MM.1S (cell line): ENCODE data around the gene COPG2.
"Not testable (repeated sequence)": the region's sequence is repeated elsewhere in the genome, so short reads cannot be mapped to it uniquely, and the experiment has no call there.

Source experiments
- DNase-seq: peaks from one replicate; pipeline ENCODE4 v3.0.0-alpha.2; 2015
- H2AFZ ChIP-seq: fragments of 300-600 bp; sonication (generic); 2 replicates; pipeline ENCODE4 v1.6.0; 2016; ENCODE audit warnings: antibody characterized with exemption, low read length
- H3F3A ChIP-seq: fragments of 300-600 bp; sonication (generic); 2 replicates; pipeline ENCODE4 v1.6.1; 2016; ENCODE audit warnings: mild to moderate bottlenecking, antibody characterized with exemption, low read length, moderate library complexity, mixed read lengths; ENCODE audit not compliant: insufficient read depth
- H3K27ac ChIP-seq: fragments of 300-600 bp; sonication (generic); 2 replicates; pipeline ENCODE4 v1.5.1; 2016; ENCODE audit warnings: mild to moderate bottlenecking, low read length
- H3K27me3 ChIP-seq: fragments of 300-600 bp; sonication (generic); replicated peaks from 2 replicates; pipeline ENCODE4 v1.6.0; 2016; ENCODE audit warnings: low read length; ENCODE audit not compliant: insufficient read depth
- H3K36me3 ChIP-seq: fragments of 300-600 bp; sonication (generic); replicated peaks from 2 replicates; pipeline ENCODE4 v1.6.1; 2016; ENCODE audit warnings: mild to moderate bottlenecking, low read length, mixed read lengths; ENCODE audit not compliant: insufficient read depth
- H3K4me1 ChIP-seq: fragments of 300-600 bp; sonication (generic); 2 replicates; pipeline ENCODE4 v1.6.1; 2016; ENCODE audit warnings: low read length, mixed read lengths
- H3K4me2 ChIP-seq: fragments of 300-600 bp; sonication (generic); 2 replicates; pipeline ENCODE4 v1.6.0; 2016; ENCODE audit warnings: low read depth, low read length
- H3K4me3 ChIP-seq: fragments of 300-600 bp; sonication (generic); 2 replicates; pipeline ENCODE4 v1.5.1; 2016; ENCODE audit warnings: low read length, mixed read lengths
- H3K79me2 ChIP-seq: fragments of 300-600 bp; sonication (generic); 2 replicates; pipeline ENCODE4 v1.6.1; 2016; ENCODE audit warnings: mixed run types, low read length, mixed read lengths
- H3K9ac ChIP-seq: fragments of 300-600 bp; sonication (generic); 2 replicates; pipeline ENCODE4 v1.6.1; 2016; ENCODE audit warnings: low read length, mixed read lengths
- H3K9me2 ChIP-seq: fragments of 300-600 bp; sonication (generic); replicated peaks from 2 replicates; pipeline ENCODE4 v1.6.1; 2016; ENCODE audit warnings: mild to moderate bottlenecking, low read length, mixed read lengths; ENCODE audit not compliant: insufficient read depth
- H3K9me3 ChIP-seq: fragments of 300-600 bp; sonication (generic); replicated peaks from 2 replicates; pipeline ENCODE4 v1.6.1; 2016; ENCODE audit warnings: mild to moderate bottlenecking, low read length, mixed read lengths; ENCODE audit not compliant: insufficient read depth
- H4K20me1 ChIP-seq: fragments of 300-600 bp; sonication (generic); 2 replicates; pipeline ENCODE4 v1.6.1; 2016; ENCODE audit warnings: mild to moderate bottlenecking, low read length, moderate library complexity, mixed read lengths; ENCODE audit not compliant: insufficient read depth
- CTCF ChIP-seq: fragments of 300-600 bp; sonication (generic); IDR thresholded peaks from 2 replicates; pipeline ENCODE4 v1.5.1; 2016; ENCODE audit warnings: antibody characterized with exemption, low read length, mixed read lengths
- EZH2 ChIP-seq: fragments of 300-600 bp; sonication (generic); optimal IDR thresholded peaks from 2 replicates; pipeline ENCODE3; 2017; ENCODE audit warnings: low read depth, mild to moderate bottlenecking, antibody characterized with exemption, low read length, mixed read lengths
- EZH2phosphoT487 ChIP-seq: fragments of 300-600 bp; sonication (generic); IDR thresholded peaks from 2 replicates; pipeline ENCODE4 v1.6.1; 2018; ENCODE audit warnings: antibody characterized with exemption, low read length

Gene COPG2

GRCh38 chr7:130544356-130544755, 124.2 kb downstream of the COPG2 start:
- Histone ChIP-seq H3K9me3 (no peaks in the 10 kb centered on the region), H3K27ac (no peak overlapping the region), H3K9me2 (0 out of 2 replicates have a peak, but pooled peaks cover 4% of the 10 kb centered on the region), H3K4me1 (no peaks in the 10 kb centered on the region), H2AFZ (no peak overlapping the region), H3K9ac (no peak overlapping the region), H4K20me1 (no peaks in the 10 kb centered on the region), H3K79me2 (no peaks in the 10 kb centered on the region), H3F3A (no peaks in the 10 kb centered on the region), H3K4me3 (no peak overlapping the region), H3K27me3 (no peaks in the 10 kb centered on the region), H3K4me2 (no peak overlapping the region), H3K36me3 (no peaks in the 10 kb centered on the region)
- no peak for DNase-seq
- TF ChIP-seq CTCF = no peak
- TF ChIP-seq EZH2phosphoT487 = no peak
- no peak for TF ChIP-seq EZH2

- no peak overlapping the region for H3K27ac ChIP-seq
- no peaks in the 10 kb centered on the region for H3F3A ChIP-seq
- H3K4me2 ChIP-seq = no peak overlapping the region
- H3K9me3 ChIP-seq = no peaks in the 10 kb centered on the region
- no peak overlapping the region for H3K9ac ChIP-seq
- no peaks in the 10 kb centered on the region for H3K27me3 ChIP-seq
- H2AFZ ChIP-seq = no peak overlapping the region
- H3K4me3 ChIP-seq = no peak overlapping the region
- H4K20me1 ChIP-seq = no peaks in the 10 kb centered on the region
- TF ChIP-seq EZH2phosphoT487 (no peak), CTCF (no peak), EZH2 (no peak)
- 0 out of 2 replicates have a peak, but pooled peaks cover 4% of the 10 kb centered on the region for H3K9me2 ChIP-seq
- DNase-seq = no peak
- no peaks in the 10 kb centered on the region for H3K79me2 ChIP-seq
- no peaks in the 10 kb centered on the region for H3K36me3 ChIP-seq
- no peaks in the 10 kb centered on the region for H3K4me1 ChIP-seq
Measured at GRCh38 chr7:130543487-130544010, 125.0 kb downstream of the COPG2 start.

GRCh38 chr7:130542297-130542696, 126.3 kb downstream of the COPG2 start:
- H3K36me3 ChIP-seq, H3K4me2 ChIP-seq, H3K4me1 ChIP-seq, H2AFZ ChIP-seq, H3K9ac ChIP-seq, DNase-seq, H3F3A ChIP-seq, H3K9me2 ChIP-seq, H4K20me1 ChIP-seq, H3K4me3 ChIP-seq, H3K9me3 ChIP-seq, H3K27me3 ChIP-seq, H3K27ac ChIP-seq, H3K79me2 ChIP-seq: not testable (repeated sequence)

- not testable (repeated sequence) for H3K4me2 ChIP-seq, H3K9ac ChIP-seq, DNase-seq, H3K9me3 ChIP-seq, H4K20me1 ChIP-seq, H3K36me3 ChIP-seq, H3K4me1 ChIP-seq, H3K79me2 ChIP-seq, H3K27ac ChIP-seq, H3K27me3 ChIP-seq, H3F3A ChIP-seq, H3K9me2 ChIP-seq, H2AFZ ChIP-seq, H3K4me3 ChIP-seq
Measured at GRCh38 chr7:130541287-130541686, 127.3 kb downstream of the COPG2 start.

- not testable (repeated sequence) for H3K27ac ChIP-seq, H3K4me1 ChIP-seq, H3F3A ChIP-seq, H3K79me2 ChIP-seq, H3K27me3 ChIP-seq, H3K9me3 ChIP-seq, DNase-seq, H3K36me3 ChIP-seq, H2AFZ ChIP-seq, H3K9ac ChIP-seq, H3K9me2 ChIP-seq, H3K4me3 ChIP-seq, H4K20me1 ChIP-seq, H3K4me2 ChIP-seq
Measured at GRCh38 chr7:130537894-130538293, 130.7 kb downstream of the COPG2 start.
